Measurements from ENCODE around the gene MED17.

MED17 gene

GRCh38 chr11:93817426-93818348 is 33.6 kb downstream of the MED17 start:
- no peak for DNase-seq

- DNase-seq: no peak
These were observed 36.0 kb downstream of the MED17 start for GRCh38 chr11:93819966-93820695.

GRCh38 chr11:93820847-93821246 is 36.8 kb downstream of the MED17 start:
- DNase-seq: no peak

- DNase-seq: no peak
These were observed 37.5 kb downstream of the MED17 start for GRCh38 chr11:93821617-93822016.

GRCh38 chr11:93822359-93822758 is 38.3 kb downstream of the MED17 start:
- DNase-seq: peak; percentile 29

- DNase-seq: no peak
These were observed 39.1 kb downstream of the MED17 start for GRCh38 chr11:93823210-93823609.

GRCh38 chr11:93827363-93827762 is 43.3 kb downstream of the MED17 start:
- DNase-seq: no peak

GRCh38 chr11:93829598-93829997 is 45.5 kb downstream of the MED17 start:
- DNase-seq: no peak

GRCh38 chr11:93831343-93832127 is 47.5 kb downstream of the MED17 start:
- DNase-seq: no peak

GRCh38 chr11:93832780-93833179 is 48.7 kb downstream of the MED17 start:
- DNase-seq: peak; percentile 12

GRCh38 chr11:93838967-93839366 is 54.9 kb downstream of the MED17 start:
- DNase-seq: no peak

GRCh38 chr11:93840180-93840579 is 56.1 kb downstream of the MED17 start:
- no peak for DNase-seq

- peak; percentile 8 for DNase-seq
These were observed 56.9 kb downstream of the MED17 start for GRCh38 chr11:93840981-93841380.

- no peak for DNase-seq
These were observed 57.4 kb downstream of the MED17 start for GRCh38 chr11:93841446-93841845.

- no peak for DNase-seq
These were observed 58.0 kb downstream of the MED17 start for GRCh38 chr11:93842034-93842433.

GRCh38 chr11:93842461-93842860 is 58.4 kb downstream of the MED17 start:
- peak; percentile 78 for DNase-seq

GRCh38 chr11:93843906-93844305 is 59.8 kb downstream of the MED17 start:
- no peak for DNase-seq

- no peak for DNase-seq
These were observed 60.5 kb downstream of the MED17 start for GRCh38 chr11:93844568-93844967.

GRCh38 chr11:93845181-93846092 is 61.4 kb downstream of the MED17 start:
- no peak for DNase-seq

GRCh38 chr11:93846411-93846810 is 62.3 kb downstream of the MED17 start:
- DNase-seq: no peak

GRCh38 chr11:93849201-93849600 is 65.1 kb downstream of the MED17 start:
- DNase-seq: no peak

All from OCI-M1 (cell line).